Stimulated activated CD8-positive, alpha-beta memory T cell treated with anti-CD3 and anti-CD28 coated beads, Interleukin-12 subunit alpha, Interleukin-12 subunit beta, amount 100 ng/mL, for 1 hour (primary cell): ENCODE results near the gene FOSL2.

Source experiments
- DNase-seq: peaks from one replicate; pipeline ENCODE4 v3.0.0-alpha.2; 2020; ENCODE audit warnings: low read depth

Gene FOSL2

DNA sequence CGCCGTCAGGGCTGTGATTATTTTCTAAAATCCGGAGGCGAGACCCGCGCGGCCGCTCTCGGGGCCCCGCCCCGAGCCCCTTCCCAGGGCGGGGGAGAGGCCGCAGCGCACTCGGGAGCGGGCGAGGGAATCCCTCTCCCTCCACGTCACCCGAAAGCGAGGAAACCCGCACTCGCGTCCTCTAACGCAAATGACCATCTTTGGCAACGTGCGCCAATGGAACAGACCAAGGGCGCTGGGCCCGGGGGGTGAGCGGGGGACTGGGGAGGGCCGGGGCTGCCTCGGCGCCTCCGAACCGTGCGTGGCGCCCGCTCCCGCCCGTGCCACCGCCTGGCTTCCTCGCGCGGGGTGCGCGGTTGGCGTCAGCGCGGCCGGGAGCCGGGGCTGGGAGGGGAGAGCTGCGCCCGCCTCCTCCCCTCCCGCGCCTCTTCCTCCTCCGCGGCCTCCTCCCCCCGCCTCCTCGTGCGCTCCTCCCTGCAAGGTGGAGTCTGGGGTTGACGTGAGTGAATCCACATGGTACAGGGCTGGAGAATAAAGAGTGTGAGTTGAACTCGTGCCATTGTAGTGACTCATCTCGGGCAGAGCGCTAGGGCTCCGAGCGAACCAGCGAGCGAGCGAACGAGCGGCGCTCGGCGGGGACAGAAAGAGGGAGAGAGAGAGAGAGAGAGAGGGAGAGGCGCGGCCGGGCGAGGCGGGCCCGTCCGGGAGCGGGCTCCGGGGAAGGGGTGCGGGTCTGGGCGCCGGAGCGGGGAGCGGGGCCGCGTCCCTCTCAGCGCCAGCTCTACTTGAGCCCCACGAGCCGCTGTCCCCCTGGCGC is at the start of gene FOSL2:
FOSL2 (plus strand) TSS at position 562 of the 817 bp plus-strand sequence. CDS start 863 bp downstream, outside the sequence.
- peak; percentile 87 for DNase-seq

DNA sequence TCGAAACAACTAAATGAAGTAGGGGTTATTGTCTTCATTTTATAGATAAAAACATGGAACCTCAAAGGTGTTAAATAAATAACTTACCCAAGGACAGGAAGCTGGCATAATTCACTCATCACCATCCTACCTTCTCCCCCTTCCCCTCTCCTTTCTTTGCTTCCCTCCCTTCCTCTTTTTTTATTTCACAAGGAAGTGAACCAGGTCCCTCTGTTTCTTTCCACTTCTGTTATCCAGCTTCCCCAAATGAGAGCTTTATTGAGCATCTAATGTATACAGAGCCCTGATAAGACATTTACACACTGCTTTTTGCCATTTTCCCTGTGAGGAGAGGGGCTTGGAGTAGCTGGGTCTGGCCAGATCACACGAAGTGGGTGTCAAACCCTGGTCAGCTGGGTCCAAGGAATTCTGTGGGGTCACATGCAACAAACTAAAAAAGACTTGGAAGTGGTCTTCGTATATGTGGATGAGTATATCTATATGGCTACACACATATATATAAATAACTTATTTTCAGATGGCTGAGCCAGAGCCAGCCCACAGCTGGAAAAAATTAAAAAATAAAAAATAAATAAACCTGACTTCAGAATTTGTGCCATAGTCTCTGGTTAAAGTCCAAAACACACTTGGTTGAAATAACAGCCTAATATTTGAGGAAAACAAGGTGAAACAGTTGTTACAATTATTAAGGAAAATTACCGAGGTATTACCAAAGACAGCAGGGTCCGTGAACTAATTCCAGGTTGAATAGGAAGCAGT is 49.3 kb upstream of the FOSL2 start:
- DNase-seq = no peak

GRCh38 chr2:28343971-28344715 is 48.5 kb upstream of the FOSL2 start:
- no peak for DNase-seq

DNA sequence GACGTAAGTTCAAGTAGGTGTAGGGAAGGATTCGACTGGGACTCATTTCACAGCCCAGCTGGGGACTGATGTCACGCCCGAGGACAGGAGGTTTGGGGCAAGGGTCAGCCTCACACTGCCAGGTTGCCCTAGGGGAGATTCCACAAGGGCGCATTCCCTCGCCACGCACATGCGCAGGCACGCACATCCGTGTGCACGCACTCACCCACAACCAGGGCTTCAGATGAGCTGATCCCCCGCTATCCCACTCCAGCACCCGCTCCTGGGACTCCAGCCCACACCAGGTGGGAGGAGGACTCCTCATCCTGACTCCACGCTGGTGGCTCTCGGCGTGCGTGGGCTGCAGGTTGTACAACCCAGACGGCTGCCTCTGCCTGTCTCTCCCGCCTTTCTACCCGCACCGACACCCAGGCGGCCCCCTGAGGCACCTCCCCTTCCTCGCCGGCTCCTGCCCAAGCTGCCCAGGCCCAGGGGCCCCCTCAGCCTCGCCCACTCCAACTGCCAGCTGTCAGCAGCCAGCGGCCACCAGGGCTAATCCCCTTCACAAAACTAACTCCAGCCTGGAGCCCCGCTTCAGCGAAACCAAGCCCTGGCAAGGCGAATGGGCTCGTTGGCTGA is 47.8 kb upstream of the FOSL2 start:
- no peak for DNase-seq

- no peak for DNase-seq
Measured at GRCh38 chr2:28345619-28346018, 47.0 kb upstream of the FOSL2 start.

GRCh38 chr2:28346587-28346986 is 46.1 kb upstream of the FOSL2 start:
- no peak for DNase-seq

DNA sequence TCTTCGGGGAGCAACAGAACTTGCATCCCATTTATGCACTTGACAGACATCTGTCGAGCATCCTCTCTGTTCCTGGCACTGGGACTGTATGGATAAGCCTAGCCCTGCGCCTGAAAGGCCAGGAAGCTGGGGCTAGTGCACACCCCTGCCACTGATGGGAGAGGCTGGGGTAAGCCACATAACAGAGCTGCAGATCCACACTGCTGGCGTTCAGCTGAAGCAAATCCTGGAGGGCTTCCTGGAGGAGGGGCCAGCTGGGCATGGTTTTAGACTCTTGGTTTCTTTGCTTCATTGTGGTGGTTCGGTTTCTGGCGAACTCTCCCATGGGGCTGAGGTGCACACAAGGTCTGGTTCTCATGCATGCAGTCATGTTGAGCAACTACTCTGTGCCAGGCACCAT is 45.5 kb upstream of the FOSL2 start:
- no peak for DNase-seq

- no peak for DNase-seq
Measured at GRCh38 chr2:28347596-28347995, 45.1 kb upstream of the FOSL2 start.

- DNase-seq = peak; percentile 25
Measured at GRCh38 chr2:28348149-28348567, 44.5 kb upstream of the FOSL2 start.

DNA sequence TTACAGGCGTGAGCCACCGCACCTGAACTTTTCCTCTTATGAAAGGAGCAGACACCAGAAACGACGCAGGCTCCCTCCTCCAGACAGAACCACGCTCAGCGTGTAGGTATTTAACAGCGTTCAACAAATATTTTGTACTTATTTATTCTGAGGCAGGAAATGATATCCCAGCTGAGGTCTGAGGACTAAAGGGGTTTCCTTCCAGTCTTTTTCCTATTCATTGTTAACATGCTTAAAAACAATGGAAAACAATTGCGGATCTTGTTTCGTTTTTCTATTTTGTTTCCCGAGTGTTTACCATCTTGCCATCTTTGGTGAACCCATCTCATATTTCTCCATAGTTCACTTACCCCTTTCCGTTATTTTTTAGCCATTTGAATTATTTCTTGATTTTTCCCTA is 43.7 kb upstream of the FOSL2 start:
- DNase-seq = no peak

- DNase-seq = no peak
Measured at GRCh38 chr2:28349546-28350165, 43.0 kb upstream of the FOSL2 start.

- DNase-seq = no peak
Measured at GRCh38 chr2:28350196-28350595, 42.5 kb upstream of the FOSL2 start.

GRCh38 chr2:28350791-28351285 is 41.8 kb upstream of the FOSL2 start:
- no peak for DNase-seq

DNA sequence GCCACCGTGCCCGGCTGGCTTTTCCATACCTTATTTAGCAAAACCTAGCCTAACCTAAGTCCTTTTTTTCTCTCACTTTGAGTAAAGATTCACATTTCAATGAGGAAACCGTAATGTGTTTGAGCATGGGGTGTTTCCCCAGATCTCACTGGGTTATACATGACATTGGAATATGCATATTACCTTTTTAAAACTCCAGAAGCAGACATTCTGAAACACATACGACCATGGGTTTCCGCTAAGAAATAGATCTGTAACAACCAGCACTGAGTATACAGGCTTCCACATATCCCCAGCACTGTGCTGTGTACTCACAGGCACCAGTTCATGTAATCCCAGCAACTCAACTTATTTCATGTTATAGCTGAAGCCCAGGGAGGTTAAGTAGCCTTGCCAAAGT is 41.0 kb upstream of the FOSL2 start:
- no peak for DNase-seq

DNA sequence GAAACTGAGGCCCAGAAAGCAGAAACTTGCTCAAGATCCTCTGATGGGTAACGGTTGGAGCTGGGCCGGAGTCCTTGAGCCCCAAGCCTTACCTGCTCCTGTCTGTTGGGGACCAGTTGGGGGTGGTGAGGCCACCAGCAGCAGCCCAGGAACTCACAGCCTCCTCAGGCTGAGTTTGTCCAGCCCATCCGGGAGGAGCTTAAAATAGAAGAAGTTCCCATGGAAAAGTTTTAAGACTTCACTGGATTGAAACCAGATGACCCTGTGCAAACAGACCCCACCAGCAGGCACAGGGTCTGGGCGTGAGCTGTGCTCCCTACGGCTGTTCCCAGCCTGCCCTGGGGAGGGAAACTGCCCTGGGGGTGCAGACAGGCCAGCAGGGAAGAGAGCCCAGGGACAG is 40.6 kb upstream of the FOSL2 start:
- DNase-seq = no peak

- DNase-seq = no peak
Measured at GRCh38 chr2:28352610-28353195, 40.0 kb upstream of the FOSL2 start.

- no peak for DNase-seq
Measured at GRCh38 chr2:28354920-28355520, 37.6 kb upstream of the FOSL2 start.

GRCh38 chr2:28355521-28356094 is 37.0 kb upstream of the FOSL2 start:
- DNase-seq = no peak

DNA sequence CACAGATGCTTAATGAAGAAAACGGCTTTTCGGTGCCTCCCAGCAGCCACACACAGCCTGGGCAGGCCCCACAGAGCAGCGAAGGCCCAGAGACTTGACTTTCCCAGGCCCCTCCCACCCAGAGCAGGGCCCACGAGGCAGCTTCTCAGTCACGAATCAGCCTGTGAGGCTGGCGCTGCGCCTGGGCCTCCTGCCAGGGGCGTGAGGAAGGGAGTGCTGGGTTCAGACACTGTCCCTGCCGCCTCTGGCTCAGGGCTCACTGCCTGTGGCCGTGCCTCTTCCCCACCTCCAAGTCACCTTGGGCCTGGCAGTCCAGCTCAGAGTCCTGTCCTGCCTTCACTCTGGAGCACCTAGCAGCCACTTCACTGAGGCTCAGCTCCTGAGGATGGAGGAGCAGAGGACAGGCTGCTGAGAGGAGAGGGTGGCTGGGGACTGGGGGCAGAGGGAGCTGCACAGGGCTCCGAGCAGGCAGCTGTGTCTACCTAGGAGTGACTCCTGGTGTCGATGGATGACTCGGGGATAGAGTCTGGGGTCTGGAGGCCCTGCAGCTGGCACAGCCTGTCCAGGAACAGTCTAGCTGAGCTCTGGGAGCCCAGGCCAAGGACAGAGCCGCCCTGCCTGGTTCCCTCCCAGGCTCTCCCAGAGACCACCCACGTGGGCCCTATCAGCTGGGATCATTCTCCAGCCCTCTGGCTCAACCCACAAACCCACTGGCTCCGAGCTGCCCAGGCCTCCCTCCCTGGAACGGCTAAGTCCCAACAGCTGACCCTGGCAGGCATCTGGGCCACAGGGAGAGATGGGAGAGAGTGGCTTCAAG is 36.4 kb upstream of the FOSL2 start:
- DNase-seq = no peak
